Thyroid gland (tissue), 4 donors: ENCODE data around the gene CCBE1. TPM values are rescaled to one million over a fixed set of nuclear protein-coding genes. Genes with fewer than 3 reads are reported as not detected.

ENCODE experiments used
- DNase-seq, 2 donors: peaks; one replicate each; pipeline ENCODE4 v3.0.0-alpha.2; 2019
- H3K27ac ChIP-seq, 3 donors: fragments of 200-600 bp; sonication (generic); 1 replicate in 2 of 3; 2 replicates in 1 of 3; pipeline ENCODE4 v1.5.1; 2016 to 2019; ENCODE audit warnings: mild to moderate bottlenecking in 1 of 3, moderate library complexity in 1 of 3
- H3K27me3 ChIP-seq: fragments of 200-600 bp; sonication (generic); one replicate; pipeline ENCODE4 v1.5.1; 2019
- H3K36me3 ChIP-seq, 2 donors: fragments of 200-600 bp; sonication (generic); one replicate each; pipeline ENCODE4 v1.5.1; 2016 to 2019
- H3K4me1 ChIP-seq, 2 donors: fragments of 200-600 bp; sonication (generic); one replicate each; pipeline ENCODE4 v1.5.1; 2017 to 2019
- H3K4me3 ChIP-seq, 3 donors: fragments of 200-600 bp; sonication (generic); replicated peaks in 1 of 3; 1 replicate in 2 of 3; 2 replicates in 1 of 3; pipeline ENCODE4 v1.5.1; 2016; ENCODE audit warnings: mild to moderate bottlenecking in 1 of 3
- H3K9me3 ChIP-seq: fragments of 200-600 bp; sonication (generic); one replicate; pipeline ENCODE4 v1.5.1; 2017
- POLR2A ChIP-seq, 2 donors: fragments of 450-650 bp; IDR thresholded peaks; one replicate each; pipeline ENCODE4 v1.6.1; 2017; ENCODE audit warnings: antibody characterized with exemption in 2 of 2, mild to moderate bottlenecking in 2 of 2, moderate library complexity in 1 of 2
- WGBS, 2 donors: methylation state at CpG; one replicate each; pipeline ENCODE4 v1.1.5; 2017; 5-methylcytosine and 5-hydroxymethylcytosine counted together
- intact Hi-C: fragments of 100-400 bp; cut with DNase I; formaldehyde crosslinking; loops from one replicate; pipeline ENCODE4 v1.15.1; 2023
- total RNA-seq, 4 donors: library from RNA; depleted of rRNA; stranded (reverse); fragments of >200 nt; gene quantifications; one replicate each; pipeline ENCODE4 v1.2.3, GENCODE V29; 2016
- TF ChIP-seq, protein P1 (sequence below), 6 experiments: fragments of 200-600 bp in 3 of 6; fragments of 450-650 bp in 3 of 6; sonication (generic) in 3 of 6; IDR thresholded peaks; one replicate each; pipeline ENCODE4 v1.5.1; 2016 to 2019; ENCODE audit warnings: antibody characterized with exemption in 6 of 6, mild to moderate bottlenecking in 2 of 6, inconsistent platforms in 1 of 6, moderate library complexity in 1 of 6

The CCBE1 gene
- total RNA-seq, 4 donors from 2014 or later = 0.34 to 9.0 (median 1.1) TPM

DNA sequence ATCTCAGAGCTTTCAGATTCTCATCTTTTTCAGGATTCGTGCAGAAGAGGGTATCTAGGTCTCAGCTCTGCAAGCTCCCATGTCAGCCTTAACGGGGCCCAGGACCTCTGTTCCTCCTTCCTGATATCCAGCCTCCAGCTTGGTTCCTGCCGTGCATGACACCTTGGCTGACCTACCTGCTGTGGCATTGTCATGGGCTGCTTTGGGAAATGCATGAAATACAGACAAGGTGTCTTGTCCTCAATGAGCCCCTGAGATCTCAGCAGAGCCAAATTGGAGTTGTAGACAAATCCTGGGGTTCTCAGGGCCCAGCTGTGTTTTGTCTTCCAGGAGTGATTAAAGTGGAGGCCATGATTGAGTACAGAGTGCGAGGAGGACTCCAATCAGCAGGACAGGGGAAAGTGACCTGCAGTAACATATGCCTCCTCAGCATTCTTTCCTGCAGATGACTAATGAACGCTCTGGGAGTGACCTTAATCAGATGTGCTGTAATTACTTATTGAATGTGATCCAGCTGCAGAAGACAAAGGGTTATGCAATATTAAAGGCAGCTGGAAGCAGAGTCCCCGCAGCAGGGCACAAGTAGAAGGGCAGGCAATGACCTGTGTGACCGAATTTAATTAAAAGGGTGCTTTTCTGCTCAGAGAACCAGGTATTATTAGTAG is 141.1 kb downstream of the CCBE1 start:
- peaks cover 15 to 17% of the 10 kb centered on the region in 2 donors for H3K4me1 ChIP-seq
- TF ChIP-seq, protein P1, sequence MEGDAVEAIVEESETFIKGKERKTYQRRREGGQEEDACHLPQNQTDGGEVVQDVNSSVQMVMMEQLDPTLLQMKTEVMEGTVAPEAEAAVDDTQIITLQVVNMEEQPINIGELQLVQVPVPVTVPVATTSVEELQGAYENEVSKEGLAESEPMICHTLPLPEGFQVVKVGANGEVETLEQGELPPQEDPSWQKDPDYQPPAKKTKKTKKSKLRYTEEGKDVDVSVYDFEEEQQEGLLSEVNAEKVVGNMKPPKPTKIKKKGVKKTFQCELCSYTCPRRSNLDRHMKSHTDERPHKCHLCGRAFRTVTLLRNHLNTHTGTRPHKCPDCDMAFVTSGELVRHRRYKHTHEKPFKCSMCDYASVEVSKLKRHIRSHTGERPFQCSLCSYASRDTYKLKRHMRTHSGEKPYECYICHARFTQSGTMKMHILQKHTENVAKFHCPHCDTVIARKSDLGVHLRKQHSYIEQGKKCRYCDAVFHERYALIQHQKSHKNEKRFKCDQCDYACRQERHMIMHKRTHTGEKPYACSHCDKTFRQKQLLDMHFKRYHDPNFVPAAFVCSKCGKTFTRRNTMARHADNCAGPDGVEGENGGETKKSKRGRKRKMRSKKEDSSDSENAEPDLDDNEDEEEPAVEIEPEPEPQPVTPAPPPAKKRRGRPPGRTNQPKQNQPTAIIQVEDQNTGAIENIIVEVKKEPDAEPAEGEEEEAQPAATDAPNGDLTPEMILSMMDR (IDR thresholded peaks at IDR 0.05) = no peak
- TF ChIP-seq POLR2A (IDR thresholded peaks at IDR 0.05) = no peak
- 68 to 83% methylated on average over 6 to 7 of the region's 7 CpGs for WGBS, 2 donors
- DNase-seq = no peak
- no peaks in the 10 kb centered on the region for H3K9me3 ChIP-seq
- H3K36me3 ChIP-seq = no peaks in the 10 kb centered on the region
- intact Hi-C loops = no loop called here
- H3K27ac ChIP-seq = no peak overlapping the region
- H3K4me3 ChIP-seq = no peak overlapping the region
- H3K27me3 ChIP-seq = no peaks in the 10 kb centered on the region

DNA sequence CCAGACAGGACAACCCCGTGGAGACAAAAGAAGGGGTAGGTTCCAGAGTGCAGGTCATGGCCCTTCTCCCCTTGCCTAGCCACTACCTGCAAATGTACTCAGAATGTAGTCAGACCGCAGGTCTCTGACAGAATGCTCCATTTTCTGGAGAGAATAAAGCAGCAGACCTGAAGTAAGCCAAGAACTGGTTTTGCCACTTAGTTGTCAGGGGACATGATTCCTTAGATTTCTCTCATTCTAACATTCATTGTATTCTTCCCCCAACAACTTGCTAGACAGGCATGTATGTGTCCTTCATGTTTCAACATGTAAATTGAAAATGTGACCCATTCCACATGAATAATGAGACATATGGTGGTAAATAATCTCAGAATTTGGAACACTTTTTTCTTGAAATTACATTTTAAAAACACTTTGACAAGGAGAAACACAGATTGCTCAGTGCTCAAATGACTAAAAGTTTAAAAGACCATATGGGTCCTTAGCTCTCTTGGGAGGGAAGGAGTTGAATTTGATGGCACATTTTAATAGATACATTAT is 142.4 kb downstream of the CCBE1 start:
- no peak for DNase-seq
- intact Hi-C loops = no loop called here
- Histone ChIP-seq H3K9me3 (no peaks in the 10 kb centered on the region), H3K27ac (no peak overlapping the region), H3K4me3 (no peak overlapping the region), H3K4me1 (peaks cover 10 to 12% of the 10 kb centered on the region in 2 donors), H3K36me3 (no peaks in the 10 kb centered on the region), H3K27me3 (no peaks in the 10 kb centered on the region)
- WGBS, 2 donors = 39 to 59% methylated on average over 2 of the region's 2 CpGs
- TF ChIP-seq POLR2A (IDR thresholded peaks at IDR 0.05) = no peak
- TF ChIP-seq, protein P1 (IDR thresholded peaks at IDR 0.05) = no peak

DNA sequence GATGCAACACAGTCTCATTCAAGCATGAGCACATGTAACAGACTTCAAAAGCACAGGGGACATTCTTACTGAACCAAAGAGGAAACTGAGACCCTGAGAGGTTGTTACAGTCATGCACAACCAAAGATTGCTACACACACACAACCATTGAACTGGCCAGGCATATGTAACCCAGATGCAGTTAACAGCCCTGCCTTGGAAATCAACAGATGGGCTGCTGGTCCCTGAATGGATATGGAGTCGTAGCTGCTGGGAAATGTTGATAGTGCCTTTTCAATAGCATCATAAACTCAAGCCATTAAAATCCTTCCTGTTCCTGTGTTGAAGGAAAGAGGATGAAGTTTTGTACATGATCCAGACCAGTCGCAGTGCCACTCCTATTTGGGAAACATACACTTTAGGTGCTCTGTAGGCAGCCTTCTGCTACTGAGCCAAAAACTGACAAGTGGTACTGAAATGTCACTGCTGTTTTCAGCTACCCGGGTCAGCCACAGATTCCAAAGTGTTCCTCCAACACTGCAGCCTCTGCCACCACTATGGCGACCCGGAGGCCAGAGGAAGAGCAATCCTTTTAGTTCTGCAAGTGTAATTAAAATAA is 143.9 kb downstream of the CCBE1 start:
- Histone ChIP-seq H3K27me3 (no peaks in the 10 kb centered on the region), H3K4me3 (no peak overlapping the region), H3K4me1 (peaks cover 13 to 16% of the 10 kb centered on the region in 2 donors), H3K9me3 (no peaks in the 10 kb centered on the region), H3K27ac (no peak overlapping the region), H3K36me3 (no peaks in the 10 kb centered on the region)
- DNase-seq = no peak
- 78 to 81% methylated on average over 5 of the region's 5 CpGs for WGBS, 2 donors
- intact Hi-C loops = no loop called here
- TF ChIP-seq POLR2A (IDR thresholded peaks at IDR 0.05) = no peak
- TF ChIP-seq, protein P1 (IDR thresholded peaks at IDR 0.05) = no peak

DNA sequence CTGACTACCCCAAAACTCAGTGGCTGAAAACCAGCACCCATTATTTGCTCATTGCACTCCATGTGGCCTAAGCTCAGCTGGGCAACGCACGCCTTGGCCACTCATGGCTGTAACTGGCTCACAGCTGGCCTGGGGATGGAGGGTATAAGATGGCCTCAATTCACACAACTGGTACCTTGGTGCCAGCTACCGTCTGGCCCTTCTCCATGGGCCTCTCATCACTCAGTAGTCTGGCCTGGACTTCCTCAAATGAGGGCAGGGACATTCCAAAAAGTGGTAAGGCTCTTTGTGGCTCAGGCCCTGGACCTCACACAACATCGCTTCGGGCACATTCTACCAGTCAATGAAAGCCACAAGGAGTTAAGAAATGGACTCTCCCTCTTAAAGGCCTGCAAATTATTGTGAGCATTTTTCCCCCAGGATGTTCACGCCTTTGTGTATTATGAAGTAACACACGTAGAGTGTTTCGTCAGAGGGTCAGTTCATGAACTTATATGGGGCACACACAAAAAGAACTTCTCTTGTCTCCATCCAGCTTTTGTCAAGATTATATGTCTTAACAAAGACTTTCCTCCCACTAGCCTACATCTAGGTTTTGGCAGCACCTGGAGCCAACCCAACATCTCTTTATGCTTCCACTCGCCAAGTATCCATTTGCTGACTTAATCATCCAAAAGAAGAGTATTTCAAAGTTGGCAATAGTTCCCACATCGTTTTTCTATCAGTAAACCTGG is 145.2 kb downstream of the CCBE1 start:
- Histone ChIP-seq H3K27me3 (no peaks in the 10 kb centered on the region), H3K36me3 (no peaks in the 10 kb centered on the region), H3K27ac (no peak overlapping the region), H3K4me1 (peaks cover 24 to 28% of the 10 kb centered on the region in 2 donors), H3K9me3 (no peaks in the 10 kb centered on the region), H3K4me3 (no peak overlapping the region)
- WGBS, 2 donors = 83 to 88% methylated on average over 9 to 10 of the region's 10 CpGs
- no peak for DNase-seq
- TF ChIP-seq, protein P1 (IDR thresholded peaks at IDR 0.05) = no peak
- no peak for TF ChIP-seq POLR2A (IDR thresholded peaks at IDR 0.05)
- intact Hi-C loops = no loop called here
